Endothelial cell (in vitro differentiated cells): ENCODE measurements around the gene IFNA4. TPM values are rescaled to one million over a fixed set of nuclear protein-coding genes. Genes with fewer than 3 reads are reported as not detected.
A peak's percentile ranks its signal among the peaks of the same experiment; 100 is the strongest.

Source experiments
- DNase-seq: peaks from one replicate; pipeline ENCODE4 v3.0.0; 2021; ENCODE audit warnings: low spot score
- H3K27ac Mint-ChIP-seq: one replicate; pipeline ENCODE4 v1.8.0; 2021; ENCODE audit warnings: mixed read lengths, inconsistent platforms; ENCODE audit not compliant: unreplicated experiment
- H3K27me3 Mint-ChIP-seq: one replicate; pipeline ENCODE4 v1.8.0; 2021; ENCODE audit warnings: mild to moderate bottlenecking, moderate library complexity, mixed read lengths, inconsistent platforms; ENCODE audit not compliant: unreplicated experiment
- H3K36me3 Mint-ChIP-seq: one replicate; pipeline ENCODE4 v1.8.0; 2021; ENCODE audit warnings: mild to moderate bottlenecking, low read depth, mixed read lengths, inconsistent platforms; ENCODE audit not compliant: unreplicated experiment
- H3K4me1 Mint-ChIP-seq: one replicate; pipeline ENCODE4 v1.8.0; 2021; ENCODE audit warnings: mild to moderate bottlenecking, mixed read lengths, inconsistent platforms; ENCODE audit not compliant: unreplicated experiment
- H3K4me3 Mint-ChIP-seq: one replicate; pipeline ENCODE4 v1.8.0; 2021; ENCODE audit warnings: mild to moderate bottlenecking, mixed read lengths, inconsistent platforms; ENCODE audit not compliant: unreplicated experiment
- H3K9me3 Mint-ChIP-seq: one replicate; pipeline ENCODE4 v1.8.0; 2021; ENCODE audit warnings: mixed read lengths, inconsistent platforms; ENCODE audit not compliant: unreplicated experiment
- total RNA-seq: library from RNA; stranded (reverse); fragmentation: NEBNext Ultra II Directional; extraction: Animal tissue kit (Norgen Biotek cat#: 25700); gene quantifications from one replicate; pipeline ENCODE4 v1.2.1, GENCODE V29; 2021; ENCODE audit not compliant: unreplicated experiment
- TF ChIP-seq, protein P1 (sequence below): fragments of 200-600 bp; sonication (generic); IDR thresholded peaks from one replicate; pipeline ENCODE4 v1.5.0; 2021; ENCODE audit warnings: antibody characterized with exemption; ENCODE audit not compliant: unreplicated experiment

The IFNA4 gene
- total RNA-seq, 1 donor from 2014 or later: not detected

DNA sequence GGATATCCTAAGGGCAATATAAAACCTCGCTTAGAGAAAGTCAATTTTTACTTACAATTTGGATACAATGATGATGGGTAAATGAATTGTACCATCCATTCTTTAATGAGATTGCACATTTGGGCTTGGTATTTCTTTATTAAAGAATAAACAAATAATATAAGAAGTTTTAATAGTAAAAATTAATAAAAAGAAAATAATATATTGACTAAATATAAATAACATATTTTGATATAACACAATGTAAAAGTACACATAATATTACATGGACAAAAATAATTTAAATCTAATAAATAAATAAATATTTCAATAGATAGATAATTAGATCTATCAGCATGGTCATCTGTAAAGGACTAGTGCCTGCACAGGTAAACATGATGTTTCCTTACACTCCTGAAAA is 21.9 kb downstream of the IFNA4 start:
- Mint-ChIP-seq H3K9me3 (no peaks in the 10 kb centered on the region), H3K27ac (no peak overlapping the region), H3K4me1 (no peaks in the 10 kb centered on the region), H3K4me3 (no peak overlapping the region), H3K36me3 (no peaks in the 10 kb centered on the region), H3K27me3 (no peaks in the 10 kb centered on the region)
- TF ChIP-seq, protein P1, sequence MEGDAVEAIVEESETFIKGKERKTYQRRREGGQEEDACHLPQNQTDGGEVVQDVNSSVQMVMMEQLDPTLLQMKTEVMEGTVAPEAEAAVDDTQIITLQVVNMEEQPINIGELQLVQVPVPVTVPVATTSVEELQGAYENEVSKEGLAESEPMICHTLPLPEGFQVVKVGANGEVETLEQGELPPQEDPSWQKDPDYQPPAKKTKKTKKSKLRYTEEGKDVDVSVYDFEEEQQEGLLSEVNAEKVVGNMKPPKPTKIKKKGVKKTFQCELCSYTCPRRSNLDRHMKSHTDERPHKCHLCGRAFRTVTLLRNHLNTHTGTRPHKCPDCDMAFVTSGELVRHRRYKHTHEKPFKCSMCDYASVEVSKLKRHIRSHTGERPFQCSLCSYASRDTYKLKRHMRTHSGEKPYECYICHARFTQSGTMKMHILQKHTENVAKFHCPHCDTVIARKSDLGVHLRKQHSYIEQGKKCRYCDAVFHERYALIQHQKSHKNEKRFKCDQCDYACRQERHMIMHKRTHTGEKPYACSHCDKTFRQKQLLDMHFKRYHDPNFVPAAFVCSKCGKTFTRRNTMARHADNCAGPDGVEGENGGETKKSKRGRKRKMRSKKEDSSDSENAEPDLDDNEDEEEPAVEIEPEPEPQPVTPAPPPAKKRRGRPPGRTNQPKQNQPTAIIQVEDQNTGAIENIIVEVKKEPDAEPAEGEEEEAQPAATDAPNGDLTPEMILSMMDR: no peak
- no peak for DNase-seq

DNA sequence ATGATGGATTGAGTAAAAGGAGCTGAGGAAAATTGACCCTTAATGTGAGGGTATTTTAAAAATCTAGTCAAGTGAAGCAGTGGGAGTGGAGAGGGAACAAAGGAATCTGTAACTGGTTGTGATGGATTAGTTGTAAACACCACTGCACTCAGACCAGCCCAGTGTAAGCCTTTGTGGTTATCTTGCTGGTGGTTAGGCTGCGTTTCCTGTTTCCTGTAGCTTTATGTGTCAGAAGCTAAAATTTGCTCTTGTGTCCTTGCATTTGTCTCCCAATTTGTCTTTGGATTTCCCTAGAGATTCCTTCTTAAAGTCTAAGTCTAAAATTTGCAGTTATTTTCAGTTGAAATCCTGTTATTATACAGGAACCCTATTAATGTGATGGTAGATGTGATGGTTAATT is 27.2 kb downstream of the IFNA4 start:
- no peak for DNase-seq
- TF ChIP-seq, protein P1: no peak
- Mint-ChIP-seq H3K4me1 (peaks cover 4% of the 10 kb centered on the region), H3K36me3 (no peaks in the 10 kb centered on the region), H3K27ac (peak overlapping the region; percentile 91), H3K27me3 (no peaks in the 10 kb centered on the region), H3K4me3 (no peak overlapping the region), H3K9me3 (no peaks in the 10 kb centered on the region)

DNA sequence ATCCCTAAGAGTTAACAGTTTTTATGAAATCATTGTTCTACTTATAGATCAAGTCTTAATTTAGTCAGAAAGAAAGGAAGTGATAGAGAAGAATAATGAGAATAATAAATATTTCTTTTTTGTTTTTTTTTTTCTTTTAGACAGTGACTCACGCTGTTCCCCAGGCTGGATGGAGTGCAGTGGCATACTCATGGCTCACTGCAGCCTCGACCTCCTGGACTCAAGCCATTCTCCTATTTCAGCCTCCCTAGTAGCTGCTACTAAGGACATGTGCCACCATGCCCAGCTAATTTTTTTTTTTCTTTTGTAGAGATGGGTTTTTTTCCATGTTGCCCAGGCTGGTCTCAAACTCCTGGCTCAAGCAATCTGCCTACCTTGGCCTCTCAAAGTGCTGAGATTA is 31.9 kb downstream of the IFNA4 start:
- TF ChIP-seq, protein P1: no peak
- Mint-ChIP-seq H3K27me3 (no peaks in the 10 kb centered on the region), H3K9me3 (no peaks in the 10 kb centered on the region), H3K36me3 (no peaks in the 10 kb centered on the region), H3K27ac (no peak overlapping the region), H3K4me1 (peaks cover 12% of the 10 kb centered on the region), H3K4me3 (no peak overlapping the region)
- DNase-seq: no peak

DNA sequence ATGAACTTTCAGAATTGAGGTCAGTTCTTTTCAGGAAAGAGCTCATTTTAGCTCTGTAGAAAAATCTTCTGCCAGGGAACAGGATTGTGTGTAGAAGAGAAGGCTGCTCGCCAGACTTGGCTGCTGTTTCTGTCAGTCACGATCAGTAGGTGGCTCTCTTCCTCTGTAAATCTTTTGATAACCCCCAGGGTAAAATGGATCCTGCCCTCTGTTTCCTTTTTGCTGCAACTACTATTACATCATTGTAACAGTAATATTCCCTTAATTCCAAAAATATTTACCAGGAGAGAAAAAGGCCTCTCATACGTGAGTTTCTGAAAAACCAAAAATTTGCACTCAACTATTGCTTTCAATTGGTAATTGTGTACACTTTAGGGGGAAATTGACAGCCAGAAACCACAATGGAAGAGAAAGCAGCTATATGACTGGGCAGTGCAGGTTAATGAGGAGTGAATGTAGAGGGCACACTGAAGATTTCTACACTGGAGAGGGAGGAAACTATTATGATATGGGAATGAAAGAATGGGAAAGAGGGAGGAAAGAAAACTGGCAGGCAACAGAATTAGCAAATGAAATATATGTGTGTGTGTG is 33.3 kb downstream of the IFNA4 start:
- TF ChIP-seq, protein P1: no peak
- DNase-seq: peak; percentile 15
- no peak overlapping the region for H3K4me3 Mint-ChIP-seq

DNA sequence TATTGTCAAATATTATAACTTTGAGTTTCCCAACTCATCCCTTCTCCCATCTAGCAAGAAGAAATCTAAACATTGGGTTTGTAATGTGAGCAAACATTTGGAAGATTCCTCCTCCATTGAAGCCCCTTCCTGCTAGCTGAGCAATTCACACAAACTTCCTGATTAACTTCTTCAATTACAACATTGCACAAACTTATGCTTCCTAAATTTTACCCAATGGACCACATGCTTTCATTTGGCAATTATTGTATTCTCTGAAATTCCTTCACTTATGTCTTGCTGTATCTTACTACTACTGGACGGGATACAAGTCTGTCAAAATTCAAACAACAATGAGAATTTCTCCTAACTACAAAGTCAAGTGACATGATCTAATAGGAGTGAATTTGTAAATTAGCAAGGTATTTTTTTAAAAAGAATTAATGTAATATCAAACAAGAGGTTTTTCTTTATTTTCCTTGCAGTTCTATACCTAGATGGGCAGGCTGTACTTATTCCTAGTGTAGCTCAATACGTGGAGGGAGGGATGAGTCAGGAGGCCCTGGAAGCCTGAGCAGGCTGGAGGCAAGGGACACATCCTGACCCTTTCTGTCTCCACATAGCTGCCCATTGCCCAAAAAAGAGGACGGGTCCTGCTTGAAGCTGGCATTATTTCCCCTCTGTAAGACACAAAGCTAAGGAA is 33.9 kb downstream of the IFNA4 start:
- peak; percentile 9 for DNase-seq
- peak overlapping the region; percentile 10 for H3K27ac Mint-ChIP-seq
- H3K36me3 Mint-ChIP-seq: peaks cover 3% of the 10 kb centered on the region
- TF ChIP-seq, protein P1: no peak
- H3K9me3 Mint-ChIP-seq: no peaks in the 10 kb centered on the region
- H3K27me3 Mint-ChIP-seq: peaks cover 3% of the 10 kb centered on the region
- peaks cover 7% of the 10 kb centered on the region for H3K4me1 Mint-ChIP-seq
- H3K4me3 Mint-ChIP-seq: no peak overlapping the region

More for the DNA sequence above, 33.3 kb downstream of the IFNA4 start:
- Mint-ChIP-seq H3K36me3 (peaks cover 3% of the 10 kb centered on the region), H3K27me3 (no peaks in the 10 kb centered on the region), H3K9me3 (no peaks in the 10 kb centered on the region), H3K27ac (peak overlapping the region; percentile 10), H3K4me1 (peaks cover 7% of the 10 kb centered on the region)
